Measurements from ENCODE around the gene EREG. TPM values are rescaled to one million over a fixed set of nuclear protein-coding genes. Genes with fewer than 3 reads are reported as not detected.
"Not testable (repeated sequence)": the region's sequence is repeated elsewhere in the genome, so short reads cannot be mapped to it uniquely, and the experiment has no call there.

EREG gene
- total RNA-seq, 1 experiment from 2014 or later = 0.46 TPM

GRCh38 chr4:74338792-74339333, 26.1 kb upstream of the EREG start:
- no peaks in the 10 kb centered on the region for H3K27me3 ChIP-seq (ENCODE audit: insufficient read depth, low read depth)
- BruUV-seq (replicated peaks) = no TSS peak
- no peaks in the 10 kb centered on the region for H4K20me1 ChIP-seq (ENCODE audit: insufficient read depth)
- H3F3A ChIP-seq (ENCODE audit: insufficient read depth, low read depth) = no peaks in the 10 kb centered on the region
- no peaks in the 10 kb centered on the region for H3K4me1 ChIP-seq (replicated peaks; ENCODE audit: insufficient read depth)
- no peak overlapping the region for H3K4me2 ChIP-seq
- ChIA-PET POLR2A (ENCODE audit: unreplicated experiment) (no interaction called here), CTCF (no interaction called here)
- no peak overlapping the region for H2AFZ ChIP-seq
- intact Hi-C loops (cut with micrococcal nuclease; ENCODE audit: unreplicated experiment) = no loop called here
- no peak overlapping the region for H3K27ac ChIP-seq
- no peaks in the 10 kb centered on the region; the same call in 1 of the 2 replicates for H3K9me3 ChIP-seq (ENCODE audit: insufficient read depth, low read depth)
- no peaks in the 10 kb centered on the region for H3K79me2 ChIP-seq (ENCODE audit: low read depth)
- H3K36me3 ChIP-seq (ENCODE audit: low read depth) = no peaks in the 10 kb centered on the region
- TF ChIP-seq CTCF (conservative IDR thresholded peaks at IDR 0.05) (no peak), EZH2 (IDR thresholded peaks at IDR 0.05; ENCODE audit: low read depth) (no peak)
- DNase-seq = no peak
- no peak overlapping the region for H3K4me3 ChIP-seq
- no peaks in the 10 kb centered on the region for H3K9me2 ChIP-seq (ENCODE audit: insufficient read depth)

- no peaks in the 10 kb centered on the region for H3K27me3 ChIP-seq (ENCODE audit: insufficient read depth, low read depth)
- no peaks in the 10 kb centered on the region for H3F3A ChIP-seq (ENCODE audit: insufficient read depth, low read depth)
- H2AFZ ChIP-seq = no peak overlapping the region
- H3K4me1 ChIP-seq (replicated peaks; ENCODE audit: insufficient read depth) = no peaks in the 10 kb centered on the region
- intact Hi-C loops (cut with micrococcal nuclease; ENCODE audit: unreplicated experiment) = no loop called here
- H3K27ac ChIP-seq = no peak overlapping the region
- CTCF ChIA-PET = no interaction called here
- H3K4me3 ChIP-seq = no peak overlapping the region
- no peaks in the 10 kb centered on the region for H3K9me2 ChIP-seq (ENCODE audit: insufficient read depth)
- POLR2A ChIA-PET (ENCODE audit: unreplicated experiment) = no interaction called here
- no peaks in the 10 kb centered on the region for H3K79me2 ChIP-seq (ENCODE audit: low read depth)
- no peak for TF ChIP-seq EZH2 (IDR thresholded peaks at IDR 0.05; ENCODE audit: low read depth)
- TF ChIP-seq CTCF (conservative IDR thresholded peaks at IDR 0.05) = no peak
- no peak overlapping the region for H3K4me2 ChIP-seq
- H3K36me3 ChIP-seq (ENCODE audit: low read depth) = no peaks in the 10 kb centered on the region
- BruUV-seq (replicated peaks) = no TSS peak
- DNase-seq = no peak
- H4K20me1 ChIP-seq (ENCODE audit: insufficient read depth) = no peaks in the 10 kb centered on the region
- H3K9me3 ChIP-seq (ENCODE audit: insufficient read depth, low read depth) = no peaks in the 10 kb centered on the region; the same call in 1 of the 2 replicates
These were observed 25.4 kb upstream of the EREG start for GRCh38 chr4:74339501-74339900.

GRCh38 chr4:74340421-74340820, 24.5 kb upstream of the EREG start:
- BruUV-seq (replicated peaks); H3K27ac ChIP-seq; H3K79me2 ChIP-seq (ENCODE audit: low read depth); H4K20me1 ChIP-seq (ENCODE audit: insufficient read depth); H3K4me3 ChIP-seq; POLR2A ChIA-PET (ENCODE audit: unreplicated experiment); H3K9me3 ChIP-seq (ENCODE audit: insufficient read depth, low read depth); intact Hi-C loops (cut with micrococcal nuclease; ENCODE audit: unreplicated experiment); H2AFZ ChIP-seq; H3K27me3 ChIP-seq (ENCODE audit: insufficient read depth, low read depth); DNase-seq; CTCF ChIA-PET; H3K9me2 ChIP-seq (ENCODE audit: insufficient read depth); H3K4me1 ChIP-seq (replicated peaks; ENCODE audit: insufficient read depth); H3F3A ChIP-seq (ENCODE audit: insufficient read depth, low read depth); H3K4me2 ChIP-seq; H3K36me3 ChIP-seq (ENCODE audit: low read depth): not testable (repeated sequence)

- Histone ChIP-seq H3K36me3 (ENCODE audit: low read depth) (no peaks in the 10 kb centered on the region), H3K27me3 (ENCODE audit: insufficient read depth, low read depth) (no peaks in the 10 kb centered on the region), H3K79me2 (ENCODE audit: low read depth) (no peaks in the 10 kb centered on the region), H3K4me2 (no peak overlapping the region), H3K4me1 (replicated peaks; ENCODE audit: insufficient read depth) (no peaks in the 10 kb centered on the region), H4K20me1 (ENCODE audit: insufficient read depth) (no peaks in the 10 kb centered on the region), H2AFZ (no peak overlapping the region), H3K4me3 (no peak overlapping the region), H3K9me2 (ENCODE audit: insufficient read depth) (no peaks in the 10 kb centered on the region), H3F3A (ENCODE audit: insufficient read depth, low read depth) (no peaks in the 10 kb centered on the region), H3K27ac (no peak overlapping the region), H3K9me3 (ENCODE audit: insufficient read depth, low read depth) (no peaks in the 10 kb centered on the region; the same call in 1 of the 2 replicates)
- no TSS peak for BruUV-seq (replicated peaks)
- no peak for DNase-seq
- CTCF ChIA-PET = interaction anchor here (0.6 kb wide), 1 partner anchor 616 kb away, joined by 3 read pairs; no protein-coding TSS in a partner anchor
- intact Hi-C loops (cut with micrococcal nuclease; ENCODE audit: unreplicated experiment) = no loop called here
- no peak for TF ChIP-seq EZH2 (IDR thresholded peaks at IDR 0.05; ENCODE audit: low read depth)
- TF ChIP-seq CTCF (conservative IDR thresholded peaks at IDR 0.05) = no peak
- POLR2A ChIA-PET (ENCODE audit: unreplicated experiment) = no interaction called here
These were observed 20.9 kb upstream of the EREG start for GRCh38 chr4:74344031-74344430.

Data from PC-9 (cell line).